Stimulated activated naive CD4-positive, alpha-beta T cell (primary cell): ENCODE data around the gene IMPG1.
"Not testable (repeated sequence)": the region's sequence is repeated elsewhere in the genome, so short reads cannot be mapped to it uniquely, and the experiment has no call there.

Experiments
- DNase-seq, 6 experiments: peaks; one replicate each; lab custom pipeline; 2025; lab: John Stamatoyannopoulos, UW

Gene IMPG1

GRCh38 chr6:75946146-75946831 is 126.2 kb downstream of the IMPG1 start:
- DNase-seq = no peak

DNA sequence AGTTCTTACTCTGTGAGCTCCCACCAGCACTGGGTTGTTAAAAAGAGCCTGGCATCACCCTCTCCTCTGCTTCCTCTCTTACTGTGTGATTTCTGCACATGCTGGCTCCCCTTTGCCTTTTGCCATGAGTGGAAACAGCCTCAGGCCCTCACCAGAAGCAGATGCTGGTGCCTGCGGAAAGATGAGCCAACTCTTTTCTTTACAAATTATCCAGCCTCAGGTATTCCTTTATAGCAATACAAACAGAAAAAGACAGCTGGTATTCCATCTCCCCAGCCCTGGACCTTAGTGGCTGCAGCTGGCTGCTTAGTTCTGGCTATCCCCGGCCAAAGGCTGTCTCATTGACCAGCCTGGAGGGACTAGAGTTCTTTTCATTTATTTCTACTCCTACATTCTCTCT is 129.1 kb downstream of the IMPG1 start:
- no peak for DNase-seq

GRCh38 chr6:75941509-75941908 is 131.0 kb downstream of the IMPG1 start:
- no peak for DNase-seq

DNA sequence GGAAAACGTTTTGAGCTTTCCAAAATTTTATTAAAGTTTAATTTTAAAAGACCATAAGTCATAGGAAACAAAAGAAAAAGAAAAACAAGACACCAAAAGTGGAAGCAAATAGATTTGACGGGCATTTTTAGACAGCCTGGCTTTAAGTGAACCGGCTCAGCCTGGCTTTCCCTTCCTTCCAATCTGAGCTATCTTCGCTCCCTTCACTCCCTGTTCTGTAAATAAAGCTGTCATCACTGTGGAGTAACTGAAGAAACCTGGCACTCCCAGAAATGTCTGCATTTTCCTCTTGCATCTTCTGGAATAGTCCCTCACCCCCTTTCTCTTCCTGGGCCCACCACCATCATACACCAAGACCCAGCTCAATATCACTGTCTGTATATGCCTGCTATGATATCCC is 131.9 kb downstream of the IMPG1 start:
- no peak for DNase-seq

DNA sequence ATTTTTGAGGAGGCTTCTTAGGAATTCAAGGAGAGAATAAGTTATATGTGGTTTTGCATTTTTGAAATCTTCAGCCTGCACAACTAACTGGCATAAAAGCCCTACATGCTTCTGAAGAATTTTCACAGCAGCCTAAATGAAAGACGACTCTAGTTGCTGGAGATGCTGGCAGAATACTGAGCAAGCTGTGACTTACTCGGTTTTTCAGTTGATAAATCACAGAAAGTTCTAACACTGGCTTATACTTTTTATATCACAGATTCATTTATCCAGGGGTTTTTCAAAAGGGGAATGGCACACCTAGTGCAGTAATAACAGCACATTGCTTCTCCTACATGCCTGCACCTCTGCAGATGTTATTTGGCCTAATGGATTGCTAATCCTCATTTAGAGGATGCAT is 134.6 kb downstream of the IMPG1 start:
- no peak for DNase-seq

GRCh38 chr6:75936682-75937081 is 135.8 kb downstream of the IMPG1 start:
- DNase-seq = no peak

DNA sequence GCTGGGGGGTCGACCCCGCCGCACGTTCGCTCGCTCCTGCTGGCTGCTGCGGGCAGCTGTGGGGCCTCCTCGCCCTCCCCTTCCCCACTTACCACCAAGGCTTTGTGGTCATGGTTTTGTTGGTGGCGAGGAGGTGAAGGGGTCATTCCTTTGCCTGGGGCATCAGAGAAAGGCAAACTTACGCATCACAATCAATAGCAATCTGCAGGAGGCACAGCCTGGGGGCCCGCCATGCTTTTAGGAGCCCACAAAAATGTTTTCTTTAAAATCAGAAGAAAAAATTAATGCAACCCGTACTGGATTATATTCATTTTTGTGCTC is 137.0 kb downstream of the IMPG1 start:
- DNase-seq = no peak

DNA sequence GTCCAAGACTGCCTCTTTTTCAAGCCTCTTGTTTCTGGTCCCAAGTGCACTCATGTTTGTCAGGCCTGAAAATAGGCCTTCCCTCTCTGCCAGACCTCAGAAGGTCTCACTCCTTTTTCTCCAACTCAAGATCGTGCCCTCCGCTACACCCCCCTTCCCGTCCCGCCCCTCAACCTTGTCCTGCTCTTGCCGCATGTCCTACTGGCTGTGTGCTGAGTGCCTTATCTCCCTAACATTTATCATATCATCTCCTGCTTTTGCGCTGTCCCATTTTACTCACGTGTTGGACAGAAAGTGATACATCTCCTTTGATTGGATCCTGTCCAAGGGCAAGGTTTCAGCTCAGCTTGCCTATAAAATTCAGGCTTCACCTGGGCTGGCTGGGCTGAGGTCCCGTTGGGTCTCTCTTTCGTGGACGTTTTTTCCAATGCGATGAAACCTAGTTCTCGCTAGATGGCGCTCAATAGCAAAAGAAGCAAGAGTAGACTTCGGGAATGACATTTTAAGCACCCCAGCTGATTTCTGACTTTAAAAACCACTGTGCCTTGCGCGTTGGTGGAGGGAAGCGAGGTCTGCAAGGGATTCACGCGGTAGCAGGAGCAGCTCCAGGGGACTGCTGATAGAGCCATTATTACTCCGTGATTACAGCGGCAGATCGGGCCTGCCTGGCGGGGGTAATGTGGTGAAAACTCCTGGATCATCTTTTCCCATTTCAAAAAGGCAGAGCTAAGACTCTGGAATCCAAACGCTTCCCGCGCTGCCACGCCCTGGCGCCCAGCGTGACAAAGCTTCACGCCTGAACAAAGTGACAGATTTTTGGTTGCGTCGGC is 137.6 kb downstream of the IMPG1 start:
- peak in 3 of 6 experiments; percentile 3 to 19 (median 17) for DNase-seq

DNA sequence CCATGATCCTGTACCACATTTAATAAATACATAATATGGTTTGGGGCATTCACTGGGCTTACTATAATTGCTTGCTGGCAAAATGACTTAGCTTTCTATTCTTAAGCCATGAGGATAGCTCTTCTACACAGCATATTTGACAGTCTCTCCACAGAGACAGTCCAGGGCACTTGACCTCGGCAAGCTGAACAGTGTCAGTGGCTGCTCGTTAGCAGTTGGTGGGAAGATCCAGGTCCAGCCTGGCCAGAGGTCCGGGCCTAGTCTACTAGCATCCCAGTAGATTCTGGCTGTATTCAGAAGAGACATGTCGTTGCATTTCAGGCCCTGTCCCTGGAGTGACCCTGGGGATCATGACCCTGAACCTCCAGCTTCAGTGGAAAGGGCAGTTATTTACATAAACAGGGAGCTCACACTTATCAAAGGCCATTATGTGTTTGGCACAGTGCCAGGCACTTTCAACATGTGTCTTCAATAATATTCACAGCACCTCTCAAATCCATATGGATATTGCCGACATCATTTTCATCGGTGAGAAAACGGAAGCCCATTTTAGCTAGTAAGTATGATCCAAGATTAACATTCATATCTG is 139.0 kb downstream of the IMPG1 start:
- DNase-seq = no peak

GRCh38 chr6:75932067-75932466 is 140.4 kb downstream of the IMPG1 start:
- DNase-seq = no peak

DNA sequence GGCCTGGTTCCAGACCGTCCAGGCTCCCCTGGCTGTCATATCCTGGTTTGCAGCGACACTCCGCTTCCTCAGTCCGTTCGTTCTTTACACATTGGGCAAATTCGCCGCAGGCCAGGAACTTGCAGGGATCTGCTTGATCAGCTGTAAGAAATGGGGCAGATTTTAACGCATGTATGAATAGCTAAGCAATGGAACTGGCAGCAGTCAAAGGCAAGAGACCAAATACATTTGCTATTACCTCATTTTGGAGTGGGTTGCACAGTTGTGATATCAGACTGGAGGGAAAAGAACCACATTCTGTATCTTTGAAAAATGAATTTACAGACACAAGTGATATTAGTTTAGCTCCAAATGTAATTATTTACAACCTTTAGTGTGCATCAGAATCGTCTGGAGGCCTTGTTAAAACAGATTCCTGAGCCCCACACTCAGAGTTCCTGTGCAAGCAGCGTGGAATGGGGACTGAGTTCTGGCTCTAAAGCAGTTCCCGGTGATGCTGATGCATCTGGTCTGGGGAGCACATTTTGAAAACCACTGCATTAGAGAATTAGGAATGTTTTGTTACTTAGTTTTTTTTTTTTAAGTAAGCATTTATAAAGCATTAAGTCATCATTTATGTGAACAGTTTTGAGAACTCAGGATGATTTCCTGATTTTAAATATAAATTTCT is 141.3 kb downstream of the IMPG1 start:
- no peak for DNase-seq

DNA sequence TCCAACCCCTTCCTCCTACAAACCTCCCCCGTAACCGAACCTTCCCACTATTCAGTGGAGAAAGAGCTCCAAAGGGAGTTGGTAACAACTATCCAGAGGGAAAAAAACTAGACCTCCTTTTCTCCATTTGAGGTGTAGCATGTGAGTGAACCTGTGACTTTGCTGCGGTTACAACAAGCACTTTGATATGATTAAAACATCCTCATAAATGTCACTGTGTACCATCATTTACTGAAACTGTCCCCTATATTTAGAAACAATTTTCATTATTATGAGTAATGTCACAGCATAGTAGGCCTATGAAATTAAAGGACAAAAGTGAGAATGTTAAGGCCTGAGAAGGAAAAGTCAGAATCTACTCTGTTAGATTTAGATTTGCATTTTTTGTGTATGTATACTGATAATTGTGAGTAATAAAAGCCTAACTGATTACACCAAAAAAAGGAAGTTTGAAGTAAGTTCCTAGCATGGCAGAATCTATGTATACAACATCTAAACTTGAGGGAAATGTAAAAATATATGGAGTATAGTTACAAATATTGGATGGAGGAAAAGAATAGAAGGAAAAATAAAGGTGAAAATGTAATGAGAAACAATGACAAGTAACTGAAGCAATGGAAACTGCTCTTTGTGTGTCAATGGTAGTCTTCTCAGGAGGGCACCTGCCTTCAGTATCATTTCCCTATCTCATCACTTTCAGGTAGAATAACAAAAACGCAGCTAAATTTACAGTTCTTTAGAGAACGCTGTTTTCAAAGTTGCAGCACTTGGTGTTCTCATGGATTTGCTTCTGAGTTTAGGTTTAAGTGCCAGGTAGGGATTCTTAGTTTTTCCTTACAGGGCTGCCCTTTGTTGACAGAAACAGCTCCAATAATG is 145.9 kb downstream of the IMPG1 start:
- no peak for DNase-seq

- DNase-seq = no peak
Measured at GRCh38 chr6:75922226-75922625, 150.2 kb downstream of the IMPG1 start.

GRCh38 chr6:75913040-75913439 is 159.4 kb downstream of the IMPG1 start:
- no peak for DNase-seq

GRCh38 chr6:75907444-75907843 is 165.0 kb downstream of the IMPG1 start:
- no peak for DNase-seq

DNA sequence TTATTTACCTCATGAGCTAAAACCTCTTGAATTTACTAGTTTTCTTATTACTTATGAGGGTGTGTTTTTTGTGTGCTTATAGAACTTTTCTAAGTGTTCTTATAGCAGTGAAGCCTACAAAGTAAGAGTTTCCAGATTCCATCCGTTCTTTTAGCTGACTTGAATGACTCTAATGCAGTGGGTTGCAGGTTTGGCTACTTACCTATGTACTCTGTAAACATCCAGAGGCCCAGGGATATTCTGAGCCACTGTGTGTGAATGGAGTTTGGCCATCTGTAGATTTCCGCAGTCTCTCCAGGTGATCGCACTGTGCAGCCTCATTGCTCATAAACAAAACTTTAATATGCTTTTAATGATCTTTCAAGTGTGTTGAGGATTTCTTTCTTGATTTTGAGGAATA is 165.6 kb downstream of the IMPG1 start:
- DNase-seq = no peak

GRCh38 chr6:75905129-75905528 is 167.3 kb downstream of the IMPG1 start:
- not testable (repeated sequence) for DNase-seq

- DNase-seq = not testable (repeated sequence)
Measured at GRCh38 chr6:75900216-75900615, 172.2 kb downstream of the IMPG1 start.

- DNase-seq = no peak
Measured at GRCh38 chr6:75896526-75896925, 175.9 kb downstream of the IMPG1 start.

DNA sequence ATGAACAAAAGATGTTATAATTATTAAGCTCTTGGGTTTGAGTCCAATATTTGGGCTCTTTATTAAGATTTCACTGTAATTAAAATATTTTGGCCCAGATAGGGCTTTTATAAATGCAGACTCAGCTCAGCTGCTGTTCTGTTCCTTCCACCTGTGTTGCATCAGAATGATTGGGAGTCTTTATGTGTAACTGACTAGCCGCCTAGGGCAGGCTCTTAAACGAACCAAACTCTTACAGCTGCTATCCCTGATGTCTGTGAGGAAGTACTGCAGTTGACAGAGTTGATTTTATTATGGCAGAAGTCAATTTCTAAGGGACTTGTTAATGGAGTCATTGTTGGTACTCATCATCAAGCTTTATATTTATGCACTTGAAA is 178.7 kb downstream of the IMPG1 start:
- no peak for DNase-seq

DNA sequence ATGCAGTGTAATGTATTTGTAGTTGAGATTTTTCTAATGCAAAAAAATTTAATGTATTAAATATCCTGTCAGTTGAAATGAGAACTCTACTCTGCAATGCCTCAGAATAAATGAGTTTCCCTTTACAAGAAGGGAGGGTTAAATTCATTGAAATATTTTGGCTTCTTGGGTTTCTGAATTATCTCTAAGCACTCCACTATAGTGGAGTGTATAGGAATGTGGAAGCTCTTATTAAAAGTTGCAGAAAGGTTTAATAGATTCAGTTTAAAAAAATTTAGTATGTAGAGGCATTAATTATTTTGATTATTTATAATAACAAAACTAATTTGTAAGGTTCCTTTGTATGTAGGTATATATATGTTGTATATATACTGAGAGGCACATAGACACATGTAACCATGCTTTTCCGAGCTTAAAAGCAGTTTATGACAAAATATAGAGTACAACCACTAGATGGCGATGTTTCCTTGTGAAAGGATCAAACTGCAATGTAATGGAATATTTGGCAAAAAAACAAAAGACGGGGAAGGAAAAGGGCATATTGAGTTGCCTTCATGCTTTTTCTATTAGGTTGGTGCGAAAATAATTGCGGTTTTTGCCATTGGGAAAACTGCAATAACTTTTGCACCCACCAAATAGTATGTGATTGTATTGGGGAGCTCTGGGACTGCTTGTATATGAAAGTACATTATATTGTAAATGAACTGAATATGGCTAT is 179.2 kb downstream of the IMPG1 start:
- peak in 3 of 6 experiments; percentile 1 to 37 (median 10) for DNase-seq
